IMR-90 (cell line): ENCODE data around the gene ERGIC2.

Source experiments
- CEBPB ChIP-seq: IDR thresholded peaks from 2 replicates; pipeline ENCODE4 v1.6.1; 2012; ENCODE audit warnings: low read depth, low read length, improper control_type of control experiment
- CHD1 ChIP-seq: IDR thresholded peaks from 2 replicates; pipeline ENCODE4 v1.6.1; 2012; ENCODE audit warnings: low read depth, low read length, improper control_type of control experiment
- MAFK ChIP-seq: IDR thresholded peaks from 2 replicates; pipeline ENCODE4 v1.6.1; 2012; ENCODE audit warnings: low read depth, low read length, improper control_type of control experiment
- POLR2A ChIP-seq: IDR thresholded peaks from 2 replicates; pipeline ENCODE4 v1.6.1; 2012; ENCODE audit warnings: mild to moderate bottlenecking, low read depth, low read length
- RCOR1 ChIP-seq: IDR thresholded peaks from 2 replicates; pipeline ENCODE4 v1.6.1; 2012; ENCODE audit warnings: mild to moderate bottlenecking, low read length, improper control_type of control experiment; ENCODE audit not compliant: insufficient replicate concordance
- RFX5 ChIP-seq: IDR thresholded peaks from 2 replicates; pipeline ENCODE4 v1.8.0; 2012; ENCODE audit warnings: low read depth, mild to moderate bottlenecking, low read length, moderate library complexity
- SMC3 ChIP-seq: fragments of 150-350 bp; IDR thresholded peaks from 2 replicates; pipeline ENCODE4 v1.6.1; 2016; ENCODE audit warnings: low read depth, mild to moderate bottlenecking, antibody characterized with exemption, low read length, moderate library complexity
- TF ChIP-seq, protein P1 (sequence below): conservative IDR thresholded peaks from 2 replicates; pipeline ENCODE4 v1.5.1; 2012; ENCODE audit warnings: mild to moderate bottlenecking, low read depth, low read length, improper control_type of control experiment
- TF ChIP-seq, protein P2 (sequence below): fragments of 150-350 bp; IDR thresholded peaks from 2 replicates; pipeline ENCODE4 v1.6.1; 2017; ENCODE audit warnings: mild to moderate bottlenecking, antibody characterized with exemption, low read length, low read depth

DNA sequence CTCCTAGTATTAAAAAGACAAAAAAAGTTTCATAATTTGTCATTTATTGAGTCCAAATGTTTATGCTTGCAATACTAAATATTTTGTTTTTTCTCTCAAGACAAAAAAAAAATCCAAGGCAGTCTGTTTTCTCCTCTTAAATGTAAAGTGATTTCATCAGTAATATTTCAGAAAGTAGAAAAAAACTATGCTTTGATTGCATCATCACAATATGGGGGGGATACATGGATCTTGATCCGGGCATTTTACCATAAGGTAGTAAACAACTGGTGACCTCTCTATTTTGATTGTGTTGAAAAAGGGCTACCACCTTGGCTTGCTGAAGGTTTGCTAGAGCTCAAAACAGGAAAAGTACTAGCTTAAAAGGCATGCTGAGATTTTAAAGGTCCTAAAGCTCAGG is 43.6 kb downstream of the ERGIC2 start:
- no peak for TF ChIP-seq POLR2A
- TF ChIP-seq, protein P1, sequence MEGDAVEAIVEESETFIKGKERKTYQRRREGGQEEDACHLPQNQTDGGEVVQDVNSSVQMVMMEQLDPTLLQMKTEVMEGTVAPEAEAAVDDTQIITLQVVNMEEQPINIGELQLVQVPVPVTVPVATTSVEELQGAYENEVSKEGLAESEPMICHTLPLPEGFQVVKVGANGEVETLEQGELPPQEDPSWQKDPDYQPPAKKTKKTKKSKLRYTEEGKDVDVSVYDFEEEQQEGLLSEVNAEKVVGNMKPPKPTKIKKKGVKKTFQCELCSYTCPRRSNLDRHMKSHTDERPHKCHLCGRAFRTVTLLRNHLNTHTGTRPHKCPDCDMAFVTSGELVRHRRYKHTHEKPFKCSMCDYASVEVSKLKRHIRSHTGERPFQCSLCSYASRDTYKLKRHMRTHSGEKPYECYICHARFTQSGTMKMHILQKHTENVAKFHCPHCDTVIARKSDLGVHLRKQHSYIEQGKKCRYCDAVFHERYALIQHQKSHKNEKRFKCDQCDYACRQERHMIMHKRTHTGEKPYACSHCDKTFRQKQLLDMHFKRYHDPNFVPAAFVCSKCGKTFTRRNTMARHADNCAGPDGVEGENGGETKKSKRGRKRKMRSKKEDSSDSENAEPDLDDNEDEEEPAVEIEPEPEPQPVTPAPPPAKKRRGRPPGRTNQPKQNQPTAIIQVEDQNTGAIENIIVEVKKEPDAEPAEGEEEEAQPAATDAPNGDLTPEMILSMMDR = no peak
- no peak for TF ChIP-seq SMC3
- no peak for TF ChIP-seq RCOR1
- TF ChIP-seq, protein P2, sequence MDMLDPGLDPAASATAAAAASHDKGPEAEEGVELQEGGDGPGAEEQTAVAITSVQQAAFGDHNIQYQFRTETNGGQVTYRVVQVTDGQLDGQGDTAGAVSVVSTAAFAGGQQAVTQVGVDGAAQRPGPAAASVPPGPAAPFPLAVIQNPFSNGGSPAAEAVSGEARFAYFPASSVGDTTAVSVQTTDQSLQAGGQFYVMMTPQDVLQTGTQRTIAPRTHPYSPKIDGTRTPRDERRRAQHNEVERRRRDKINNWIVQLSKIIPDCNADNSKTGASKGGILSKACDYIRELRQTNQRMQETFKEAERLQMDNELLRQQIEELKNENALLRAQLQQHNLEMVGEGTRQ = no peak
- no peak for TF ChIP-seq RFX5
- no peak for TF ChIP-seq CHD1
- TF ChIP-seq MAFK = no peak
- peak; percentile 75 for TF ChIP-seq CEBPB
